Aorta (tissue), 5 donors: ENCODE data around the gene P2RX1. TPM values are rescaled to one million over a fixed set of nuclear protein-coding genes. Genes with fewer than 3 reads are reported as not detected.

ENCODE experiments used
- ATAC-seq: fragments of 200-7000 bp; cut with Tn5 transposase; one replicate; pipeline ENCODE4 v1.9.1; 2022; ENCODE audit warnings: moderate library complexity; ENCODE audit not compliant: low FRiP score
- DNase-seq, 2 donors: peaks; one replicate each; pipeline ENCODE4 v3.0.0-alpha.2; 2020
- H3K27ac ChIP-seq, 2 donors: one replicate each; pipeline ENCODE4 v1.5.1; 2013; ENCODE audit warnings: low read length in 2 of 2, mild to moderate bottlenecking in 2 of 2, moderate library complexity in 2 of 2, control low read depth in 1 of 2, inconsistent platforms in 1 of 2, low read depth in 1 of 2
- H3K27me3 ChIP-seq, 2 donors: one replicate each; pipeline ENCODE4 v1.6.1; 2013; ENCODE audit warnings: control low read depth in 1 of 2, low read length in 1 of 2, mild to moderate bottlenecking in 1 of 2, moderate library complexity in 1 of 2; ENCODE audit not compliant: insufficient read depth in 2 of 2, control insufficient read depth in 1 of 2
- H3K36me3 ChIP-seq, 2 donors: one replicate each; pipeline ENCODE4 v1.6.1; 2013; ENCODE audit warnings: control low read depth in 1 of 2, low read length in 1 of 2, mild to moderate bottlenecking in 1 of 2; ENCODE audit not compliant: insufficient read depth in 2 of 2, control insufficient read depth in 1 of 2
- H3K4me1 ChIP-seq, 2 donors: one replicate each; pipeline ENCODE4 v1.6.1; 2013; ENCODE audit warnings: low read length in 2 of 2, control low read depth in 1 of 2, mild to moderate bottlenecking in 1 of 2, moderate library complexity in 1 of 2; ENCODE audit not compliant: insufficient read depth in 2 of 2, control insufficient read depth in 1 of 2
- H3K4me3 ChIP-seq, 2 donors: one replicate each; pipeline ENCODE4 v1.5.1; 2013; ENCODE audit warnings: low read length in 2 of 2, control low read depth in 1 of 2, mild to moderate bottlenecking in 1 of 2
- H3K9me3 ChIP-seq: one replicate; pipeline ENCODE4 v1.6.1; 2013; ENCODE audit warnings: mild to moderate bottlenecking, low read length; ENCODE audit not compliant: control insufficient read depth
- WGBS, 2 donors: extraction: QIAGEN DNeasy Blood & Tissue Kit; methylation state at CpG; one replicate each; pipeline ENCODE4 v1.1.7; 2013; 5-methylcytosine and 5-hydroxymethylcytosine counted together
- intact Hi-C, 2 donors: fragments of 100-400 bp; cut with DNase I; formaldehyde crosslinking; loops; one replicate each; pipeline versions ENCODE4 v1.14.2 to v1.15.0; 2022
- polyA plus RNA-seq, 2 donors: library from polyadenylated mRNA; stranded (reverse); fragments of 200-250 nt; gene quantifications; one replicate each; pipeline ENCODE4 v1.2.3, GENCODE V29; 2013
- total RNA-seq, 2 donors: library from RNA; stranded (reverse); fragmentation: NEBNext Ultra II Directional; extraction: Animal tissue kit (Norgen Biotek cat#: 25700); gene quantifications; one replicate each; pipeline ENCODE4 v1.2.1, GENCODE V29; 2021
- donor health status: healthy with polysubstance abuse.
- donor health status: Bipolar disorder and iron deficiency.
- donor health status: DM: no; HTN: no; CAD: no.
- donor health status: DM: no; HTN: no; CAD: no.
- donor health status: DM: yes; HTN: yes; CAD: no.

P2RX1 gene
- total and polyA plus RNA-seq, 4 donors: 0.50 to 4.7 (median 2.6) TPM

- Histone ChIP-seq H3K27me3 (no peaks in the 10 kb centered on the region), H3K9me3 (no peaks in the 10 kb centered on the region), H3K4me1 (no peaks in the 10 kb centered on the region), H3K36me3 (no peaks in the 10 kb centered on the region), H3K4me3 (no peak overlapping the region), H3K27ac (no peak overlapping the region)
- intact Hi-C loops: no loop called here
- ATAC-seq (no peak), DNase-seq (no peak)
- WGBS, 2 donors: 93% methylated on average over 7 of the region's 7 CpGs
Measured at GRCh38 chr17:3880983-3881382, 35.3 kb downstream of the P2RX1 start.

GRCh38 chr17:3879591-3880417 is 36.5 kb downstream of the P2RX1 start:
- 43 to 52% methylated on average over 25 of the region's 25 CpGs for WGBS, 2 donors
- Histone ChIP-seq H3K9me3 (no peaks in the 10 kb centered on the region), H3K36me3 (no peaks in the 10 kb centered on the region), H3K4me3 (no peak overlapping the region), H3K27ac (no peak overlapping the region), H3K27me3 (no peaks in the 10 kb centered on the region), H3K4me1 (no peaks in the 10 kb centered on the region)
- DNase-seq: no peak
- intact Hi-C loops: no loop called here
- no peak for ATAC-seq

- no peak for ATAC-seq
- 7 to 9% methylated on average over 5 of the region's 5 CpGs for WGBS, 2 donors
- Histone ChIP-seq H3K27me3 (no peaks in the 10 kb centered on the region), H3K27ac (no peak overlapping the region), H3K9me3 (no peaks in the 10 kb centered on the region), H3K36me3 (no peaks in the 10 kb centered on the region), H3K4me1 (no peaks in the 10 kb centered on the region), H3K4me3 (no peak overlapping the region)
- peak in 1 of 2 donors; percentile 65 for DNase-seq
- intact Hi-C loops: no loop called here
Measured at GRCh38 chr17:3879186-3879585, 37.1 kb downstream of the P2RX1 start.

DNA sequence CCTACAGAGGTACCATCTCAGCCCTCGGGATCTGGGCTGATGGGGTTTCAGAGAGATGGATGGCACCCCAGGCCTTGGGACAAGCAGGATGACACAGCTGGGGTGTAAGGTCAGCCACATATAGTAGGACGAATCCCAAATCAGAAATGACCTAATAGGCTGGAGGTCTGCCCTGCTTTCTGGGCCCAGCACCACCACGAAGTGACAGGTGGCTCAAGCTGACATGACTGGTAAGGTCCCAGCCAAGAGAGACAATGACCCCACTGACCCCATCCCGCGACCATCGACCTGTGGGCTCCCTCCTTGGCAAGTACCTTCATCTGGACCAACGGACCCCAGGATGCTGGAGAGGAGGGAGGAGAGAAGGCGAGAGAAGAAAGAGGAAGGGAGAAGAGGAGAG is 39.0 kb downstream of the P2RX1 start:
- intact Hi-C loops: no loop called here
- Histone ChIP-seq H3K9me3 (no peaks in the 10 kb centered on the region), H3K4me1 (no peaks in the 10 kb centered on the region), H3K27ac (no peak overlapping the region), H3K4me3 (no peak overlapping the region), H3K36me3 (no peaks in the 10 kb centered on the region), H3K27me3 (no peaks in the 10 kb centered on the region)
- DNase-seq: peak in 1 of 2 donors; percentile 22
- ATAC-seq: no peak
- 59 to 69% methylated on average over 8 of the region's 8 CpGs for WGBS, 2 donors

GRCh38 chr17:3875317-3875716 is 40.9 kb downstream of the P2RX1 start:
- no peaks in the 10 kb centered on the region for H3K27me3 ChIP-seq
- H3K27ac ChIP-seq: no peak overlapping the region
- WGBS, 2 donors: 95 to 96% methylated on average over 7 of the region's 7 CpGs
- H3K9me3 ChIP-seq: no peaks in the 10 kb centered on the region
- DNase-seq (no peak), ATAC-seq (no peak)
- no peaks in the 10 kb centered on the region for H3K4me1 ChIP-seq
- intact Hi-C loops: no loop called here
- H3K36me3 ChIP-seq: no peaks in the 10 kb centered on the region
- H3K4me3 ChIP-seq: no peak overlapping the region

GRCh38 chr17:3873862-3874261 is 42.4 kb downstream of the P2RX1 start:
- H3K27me3 ChIP-seq: no peaks in the 10 kb centered on the region
- no peak for DNase-seq
- H3K4me1 ChIP-seq: no peaks in the 10 kb centered on the region
- WGBS, 2 donors: 95% methylated on average over 10 of the region's 10 CpGs
- no peak overlapping the region for H3K27ac ChIP-seq
- H3K4me3 ChIP-seq: no peak overlapping the region
- no peaks in the 10 kb centered on the region for H3K36me3 ChIP-seq
- no peaks in the 10 kb centered on the region for H3K9me3 ChIP-seq
- no peak for ATAC-seq
- intact Hi-C loops: no loop called here

- H3K4me1 ChIP-seq: no peaks in the 10 kb centered on the region
- ATAC-seq: no peak
- H3K36me3 ChIP-seq: no peaks in the 10 kb centered on the region
- no peak overlapping the region for H3K27ac ChIP-seq
- 59 to 62% methylated on average over 11 of the region's 11 CpGs for WGBS, 2 donors
- H3K4me3 ChIP-seq: no peak overlapping the region
- no peaks in the 10 kb centered on the region for H3K27me3 ChIP-seq
- peak in 1 of 2 donors; percentile 43 for DNase-seq
- H3K9me3 ChIP-seq: no peaks in the 10 kb centered on the region
- intact Hi-C loops: no loop called here
Measured at GRCh38 chr17:3870871-3871306, 45.4 kb downstream of the P2RX1 start.

- 84 to 85% methylated on average over 11 of the region's 11 CpGs for WGBS, 2 donors
- H3K9me3 ChIP-seq: no peaks in the 10 kb centered on the region
- H3K27me3 ChIP-seq: no peaks in the 10 kb centered on the region
- H3K27ac ChIP-seq: no peak overlapping the region
- H3K36me3 ChIP-seq: no peaks in the 10 kb centered on the region
- no peaks in the 10 kb centered on the region for H3K4me1 ChIP-seq
- H3K4me3 ChIP-seq: no peak overlapping the region
- DNase-seq: no peak
- intact Hi-C loops: loop anchor here (5.0 to 10.0 kb wide), 2 partner anchors 137 to 205 kb away; no protein-coding TSS in a partner anchor
- ATAC-seq: no peak
Measured at GRCh38 chr17:3867606-3868005, 48.7 kb downstream of the P2RX1 start.

DNA sequence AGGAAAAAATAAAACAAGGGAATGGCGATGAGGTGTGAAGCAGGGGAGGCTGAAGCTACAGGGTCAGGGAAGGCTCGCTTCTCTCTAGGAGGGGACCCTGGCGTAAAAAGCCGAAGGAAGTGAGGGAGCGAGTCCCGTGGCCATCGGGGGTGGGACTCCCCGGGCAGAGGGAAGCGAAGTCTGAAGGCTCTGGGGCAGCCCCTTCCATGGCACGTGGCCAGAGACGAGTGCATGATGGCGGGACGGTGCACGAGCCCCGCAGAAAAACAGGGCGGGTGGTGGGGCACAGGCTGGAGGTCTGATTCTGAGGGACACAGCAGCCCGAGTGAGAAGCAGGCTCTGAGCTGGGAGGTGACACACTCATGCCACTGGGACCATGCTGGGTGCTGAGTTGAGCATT is 49.2 kb downstream of the P2RX1 start:
- ATAC-seq (no peak), DNase-seq (no peak)
- 80 to 83% methylated on average over 17 of the region's 17 CpGs for whole genome bisulfite sequencing, 2 donors
- intact Hi-C loops: loop anchor here (5.0 to 10.0 kb wide), 2 partner anchors 138 to 205 kb away; no protein-coding TSS in a partner anchor
- Histone ChIP-seq H3K27ac (no peak overlapping the region), H3K36me3 (no peaks in the 10 kb centered on the region), H3K4me3 (no peak overlapping the region), H3K4me1 (no peaks in the 10 kb centered on the region), H3K27me3 (no peaks in the 10 kb centered on the region), H3K9me3 (no peaks in the 10 kb centered on the region)
